Activated CD4-positive, alpha-beta T cell treated with anti-CD3 and anti-CD28 coated beads for 1 hour (primary cell): ENCODE measurements around the gene LCNL1.
"Not testable (repeated sequence)": the region's sequence is repeated elsewhere in the genome, so short reads cannot be mapped to it uniquely, and the experiment has no call there.

ENCODE experiments used
- DNase-seq: peaks from one replicate; pipeline ENCODE4 v3.0.0-alpha.2; 2020

The LCNL1 gene

DNA sequence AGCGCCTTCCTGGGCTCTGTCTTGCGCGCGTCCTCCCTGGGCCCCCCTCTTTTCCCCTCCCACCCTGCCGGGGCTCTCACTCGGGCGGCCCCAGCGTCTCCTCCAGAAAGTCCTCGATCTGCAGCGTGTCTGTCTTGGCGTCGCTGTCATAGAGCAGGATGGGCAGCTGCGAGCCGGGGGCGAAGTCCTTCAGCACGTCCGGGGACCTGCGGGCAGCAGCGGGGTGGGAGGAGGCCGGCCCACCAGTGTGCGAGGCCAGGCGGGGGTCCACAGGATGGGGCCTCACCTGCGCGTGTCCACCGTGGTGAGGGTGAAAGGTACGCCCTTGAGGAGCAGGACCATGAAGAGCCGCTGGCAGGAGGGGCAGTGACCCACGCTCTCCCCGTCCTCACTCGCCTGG is 12.6 kb downstream of the LCNL1 start:
- no peak for DNase-seq

DNA sequence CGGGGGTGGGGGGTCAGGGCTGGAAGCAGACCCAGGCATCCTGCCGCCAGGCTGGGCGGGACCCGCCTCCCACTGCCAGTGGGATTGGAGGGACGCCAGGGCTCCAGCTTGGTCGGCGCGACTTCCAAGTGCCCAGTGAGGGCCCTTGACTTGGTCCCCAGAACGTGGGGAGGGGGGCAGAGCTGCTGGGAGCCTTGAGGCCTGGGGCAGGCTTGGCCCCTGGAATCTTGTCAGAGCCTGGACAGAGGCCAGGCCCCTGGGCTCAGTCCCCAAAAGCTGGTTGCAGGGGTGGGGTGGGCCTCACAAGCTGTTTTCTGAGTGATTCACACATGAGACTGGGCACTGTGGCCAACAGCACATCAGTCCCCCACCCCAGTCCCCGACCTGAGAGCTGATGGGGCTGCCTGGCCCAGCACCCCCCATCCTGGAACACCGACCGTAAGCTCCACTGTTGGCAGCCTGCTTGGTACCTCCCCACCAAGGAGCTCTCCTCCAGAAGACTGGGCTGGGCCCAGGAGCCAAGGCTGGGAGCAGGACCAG is 13.0 kb downstream of the LCNL1 start:
- DNase-seq: no peak

DNA sequence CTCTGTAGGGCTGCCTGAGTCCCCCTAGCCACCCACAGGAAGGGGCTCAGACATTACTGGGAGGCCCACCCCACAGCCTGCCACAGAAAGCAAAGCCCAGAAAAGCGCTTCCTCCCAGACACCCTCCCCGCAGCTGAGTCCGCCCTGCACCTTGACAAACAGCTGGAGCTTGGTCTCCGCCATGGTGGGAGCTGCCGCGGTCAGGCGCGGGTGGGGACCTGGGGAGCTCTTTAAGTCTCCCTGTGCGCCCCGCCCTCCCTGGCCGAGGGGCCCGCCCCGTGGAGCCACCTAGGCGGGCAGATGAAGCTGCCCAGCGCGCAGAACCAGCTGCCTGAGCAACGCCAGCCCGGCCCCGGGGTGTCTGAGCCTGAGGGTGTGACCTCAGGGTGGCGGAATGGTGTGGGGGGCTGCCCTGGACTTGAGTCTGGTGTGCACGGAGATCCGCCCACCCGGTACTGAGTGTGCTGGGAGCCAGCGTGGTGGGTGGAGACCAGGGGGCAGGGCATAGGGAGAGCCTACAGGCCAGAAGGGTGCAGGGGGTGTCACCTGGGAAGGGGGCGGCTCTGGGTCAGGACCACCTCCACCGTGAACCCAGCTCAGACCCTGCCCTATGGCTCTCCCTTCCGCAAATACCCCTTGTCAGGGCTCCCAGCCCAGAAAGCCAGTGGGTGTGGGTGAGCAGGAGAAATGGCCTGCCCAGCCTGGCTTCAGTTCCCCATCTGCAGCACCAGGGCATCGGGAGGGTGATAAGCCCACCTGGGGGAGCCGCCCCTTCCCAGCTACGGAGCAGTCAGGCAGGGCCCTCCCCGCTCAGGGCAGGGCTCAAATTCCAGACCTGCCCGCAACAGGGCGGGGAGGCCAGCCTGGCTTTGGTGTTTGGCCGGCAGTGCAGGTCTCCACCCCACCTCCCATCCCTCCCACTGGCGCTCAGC is 13.8 kb downstream of the LCNL1 start, which contains the start of gene CLIC3:
Gene CLIC3, minus strand, starts transcription at position 208 of the 932 bp plus-strand sequence. Its CDS starts 25 bp downstream, at position 183.
- DNase-seq: peak; percentile 24

DNA sequence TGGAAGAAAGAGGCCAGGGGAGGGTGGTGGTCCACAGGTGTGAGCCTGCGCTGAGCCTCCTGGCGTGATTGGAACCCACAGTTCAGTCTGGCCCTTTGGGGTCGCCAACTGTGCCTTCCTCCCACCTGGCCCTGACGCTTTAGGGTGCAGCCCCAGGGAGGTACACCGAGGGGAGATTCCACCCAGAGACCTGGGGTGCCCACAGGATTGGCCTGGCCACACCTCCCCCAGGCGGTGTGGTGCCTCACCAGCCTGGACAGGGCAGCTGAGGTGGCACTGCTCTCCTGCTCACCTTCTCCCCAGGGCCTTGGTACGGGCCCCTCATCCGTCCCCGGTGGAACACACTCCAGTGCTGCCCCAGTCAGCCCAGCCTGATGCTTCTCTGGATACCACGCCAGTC is 14.6 kb downstream of the LCNL1 start:
- no peak for DNase-seq

DNA sequence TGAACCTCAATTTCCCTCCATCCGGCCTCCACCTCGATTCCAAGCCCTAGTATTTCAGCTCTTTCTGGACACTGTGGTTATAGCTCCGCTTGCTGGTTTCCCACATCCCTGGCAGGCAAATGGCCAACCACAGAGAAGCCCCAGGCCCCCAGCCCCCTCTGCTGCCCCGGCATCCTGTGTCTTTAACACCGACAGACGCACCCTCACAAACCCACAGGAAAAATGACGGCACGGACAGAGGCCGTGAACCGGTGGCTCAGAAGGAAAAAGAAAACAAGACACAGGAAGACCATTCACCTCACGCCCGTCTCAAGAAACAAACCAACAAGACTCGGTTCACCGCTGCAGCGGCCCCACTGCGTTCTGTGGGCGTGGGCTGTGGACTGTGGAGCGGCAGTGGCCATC is 15.0 kb downstream of the LCNL1 start:
- no peak for DNase-seq

DNA sequence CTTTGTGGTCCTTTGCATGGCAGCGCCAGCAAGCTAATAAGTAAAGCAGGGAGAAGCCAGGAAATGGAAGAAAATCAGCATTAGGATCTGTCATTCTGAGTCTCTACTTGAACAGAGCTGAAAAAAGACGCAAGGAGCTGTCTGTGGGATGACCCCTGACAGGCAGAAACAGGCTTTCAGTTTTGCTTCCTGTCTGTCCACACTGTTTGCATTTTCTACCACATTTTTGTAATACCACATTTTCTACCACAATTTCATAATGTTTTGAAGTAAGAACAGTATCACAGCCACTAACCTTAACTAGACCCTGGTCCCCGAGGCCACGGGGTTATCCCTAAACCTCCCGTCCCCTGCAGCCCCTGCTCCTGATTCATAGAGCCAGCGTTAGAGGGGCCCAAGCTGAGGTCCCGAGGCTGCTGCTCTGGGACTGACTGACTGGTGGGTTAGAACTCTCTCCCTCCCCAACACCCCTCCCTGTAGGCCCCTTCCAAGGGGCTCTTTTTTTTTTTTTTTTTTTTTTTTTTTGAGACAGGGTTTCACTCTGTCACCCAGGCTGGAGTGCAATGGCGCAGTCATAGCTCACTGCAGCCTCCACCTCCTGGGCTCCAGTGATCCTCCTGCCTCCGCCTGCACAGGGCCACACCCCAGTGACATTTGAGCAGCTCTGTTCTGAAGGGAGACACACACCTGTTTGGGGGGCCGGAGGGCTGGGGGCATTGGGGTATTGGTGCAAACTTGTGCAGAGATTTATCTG is 17.6 kb downstream of the LCNL1 start:
- no peak for DNase-seq

DNA sequence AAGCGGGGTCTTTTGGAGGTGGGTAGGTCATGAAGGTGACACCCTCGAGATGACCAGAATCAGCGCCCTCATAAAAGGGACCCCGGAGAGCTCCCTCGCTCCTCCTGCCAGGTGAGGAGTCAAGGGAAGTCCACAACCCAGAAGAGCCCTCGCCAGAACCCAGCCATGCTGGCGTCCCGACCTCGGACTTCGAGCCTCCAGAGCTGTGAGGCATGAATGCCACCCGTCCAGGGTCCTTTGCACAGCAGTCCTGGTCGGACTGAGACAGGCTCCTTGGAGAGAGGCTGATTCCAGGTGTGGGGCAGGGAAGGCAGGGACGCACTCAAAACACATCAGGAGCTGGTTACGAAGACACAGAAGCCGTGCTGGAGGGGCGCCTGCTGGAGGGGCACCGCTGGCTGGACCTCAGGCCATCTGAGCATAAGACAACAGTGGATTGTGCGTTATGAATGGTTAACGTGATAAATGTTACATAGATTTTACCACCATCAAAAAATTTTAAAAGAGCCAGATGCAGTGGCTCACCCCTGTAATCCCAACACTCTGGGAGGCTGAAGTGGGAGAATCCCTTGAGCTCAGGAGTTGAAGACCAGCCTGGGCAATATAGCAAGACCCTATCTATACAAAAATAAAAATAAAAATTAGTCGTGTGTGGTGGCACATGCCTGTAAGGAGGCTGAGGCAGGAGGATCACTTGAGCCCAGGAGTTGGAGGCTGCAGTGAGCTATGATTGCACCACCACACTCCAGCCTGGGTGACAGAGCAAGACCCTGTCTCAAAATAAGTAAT is 19.3 kb downstream of the LCNL1 start:
- DNase-seq: no peak

DNA sequence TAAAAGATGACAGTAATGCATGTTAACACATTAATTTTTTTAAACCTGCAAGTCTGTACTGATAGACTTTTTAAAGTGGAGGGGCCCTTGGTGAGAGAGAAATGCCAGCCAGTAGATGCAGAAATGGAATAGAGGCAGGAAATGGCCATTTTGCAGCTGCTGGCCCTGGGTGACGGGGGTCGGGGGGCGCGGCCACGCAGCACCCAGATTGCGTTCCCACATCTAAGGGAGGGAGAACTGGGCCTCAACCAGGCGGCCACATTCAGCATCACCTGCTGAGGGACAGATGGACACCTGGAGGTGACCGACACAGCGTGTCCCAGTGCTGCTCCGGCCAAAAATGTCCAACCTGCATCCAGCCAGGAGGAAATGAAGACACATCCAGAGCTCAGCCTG is 19.9 kb downstream of the LCNL1 start:
- no peak for DNase-seq

DNA sequence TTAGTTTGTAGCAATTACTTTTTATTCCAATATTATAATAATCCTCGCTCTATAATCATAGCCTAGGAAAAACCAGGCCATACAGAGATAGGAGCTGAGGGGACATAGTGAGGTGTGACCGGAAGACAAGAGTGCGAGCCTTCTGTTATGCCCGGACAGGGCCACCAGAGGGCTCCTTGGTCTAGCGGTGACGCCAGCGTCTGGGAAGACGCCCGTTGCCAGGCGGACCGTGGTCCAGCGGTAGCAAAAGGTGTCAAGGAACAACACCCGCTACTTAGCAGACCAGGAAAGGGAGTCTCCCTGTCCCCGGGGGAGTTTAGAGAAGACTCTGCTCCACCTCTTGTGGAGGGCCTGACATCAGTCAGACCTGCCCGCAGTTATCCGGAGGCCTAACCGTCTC is 21.5 kb downstream of the LCNL1 start:
- DNase-seq: not testable (repeated sequence)

DNA sequence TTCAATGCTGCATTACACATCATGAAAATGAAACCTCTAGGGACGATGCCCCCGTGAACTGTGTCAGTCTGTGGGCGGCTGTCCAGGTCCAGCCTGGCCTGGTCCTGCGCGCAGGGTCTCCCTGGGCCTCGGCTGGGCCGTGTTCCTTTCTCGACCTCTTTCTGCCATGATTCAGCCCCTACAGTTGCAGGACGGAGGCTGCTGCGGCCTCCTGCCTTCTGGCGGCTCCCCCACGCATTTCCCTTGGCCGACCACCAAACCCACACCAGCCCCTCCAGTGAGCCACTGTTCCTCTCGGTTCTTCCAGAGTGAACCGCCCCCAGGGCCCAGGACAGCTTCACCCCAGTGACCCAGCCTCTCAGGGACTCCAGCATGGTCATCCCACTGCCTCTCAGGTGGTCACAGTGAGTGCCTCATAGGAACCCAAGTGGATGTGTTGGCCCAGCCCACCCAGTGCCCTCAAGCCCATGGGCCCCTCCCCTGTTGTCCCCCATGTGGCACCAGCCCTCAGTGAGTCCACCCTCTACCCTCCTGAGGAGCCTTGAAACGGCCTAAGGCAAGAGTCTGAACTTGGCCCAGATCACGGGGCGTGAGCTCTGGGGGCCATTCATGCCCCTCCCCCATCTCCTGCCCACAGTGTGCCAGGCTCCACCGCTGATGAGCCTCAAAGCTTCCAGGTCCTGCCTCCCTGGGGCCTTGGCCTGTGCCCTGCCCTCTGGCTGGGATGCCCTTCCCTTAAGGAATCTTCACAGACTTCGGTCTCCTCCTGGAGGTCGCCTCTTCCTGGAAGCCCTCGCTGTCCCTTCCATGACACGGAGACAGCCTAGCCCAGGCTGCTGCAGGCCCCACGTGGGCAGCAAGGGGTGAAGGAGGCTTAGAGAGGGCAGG is 23.6 kb downstream of the LCNL1 start:
- no peak for DNase-seq

DNA sequence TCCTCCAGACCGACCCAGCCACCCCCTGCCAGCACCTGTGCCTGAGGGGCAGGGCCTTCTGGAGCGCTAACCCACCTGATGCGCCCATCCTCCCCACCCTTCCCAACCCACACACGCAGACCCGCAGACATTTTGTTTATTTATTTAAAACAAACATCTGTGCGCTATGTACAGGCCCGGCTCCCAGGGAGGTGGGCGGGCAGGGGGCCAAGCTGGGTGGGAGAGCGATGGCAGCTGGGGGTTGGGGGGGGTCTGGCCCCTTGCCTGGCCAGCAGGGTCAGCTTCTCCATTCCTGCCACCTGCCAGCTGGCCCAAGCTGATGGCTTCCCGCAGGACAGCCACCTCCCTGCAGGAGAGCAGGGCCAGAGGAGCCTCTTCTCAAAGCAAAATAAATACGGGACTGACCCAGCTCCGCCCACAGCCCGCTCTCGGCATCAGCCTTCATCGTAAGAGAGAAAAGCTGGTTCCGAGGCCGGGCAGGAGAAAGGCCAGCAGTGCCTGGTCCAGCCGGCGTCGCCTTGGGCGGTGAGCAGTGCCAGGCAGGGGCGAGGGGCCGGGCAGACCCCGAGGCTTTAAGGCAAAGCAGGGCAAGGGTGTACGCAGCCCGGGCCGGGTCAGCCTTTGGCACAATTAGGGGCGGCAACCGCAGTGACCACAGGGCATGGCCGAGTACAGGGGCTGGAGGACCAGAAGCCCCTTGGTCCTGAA is 24.5 kb downstream of the LCNL1 start:
- no peak for DNase-seq

DNA sequence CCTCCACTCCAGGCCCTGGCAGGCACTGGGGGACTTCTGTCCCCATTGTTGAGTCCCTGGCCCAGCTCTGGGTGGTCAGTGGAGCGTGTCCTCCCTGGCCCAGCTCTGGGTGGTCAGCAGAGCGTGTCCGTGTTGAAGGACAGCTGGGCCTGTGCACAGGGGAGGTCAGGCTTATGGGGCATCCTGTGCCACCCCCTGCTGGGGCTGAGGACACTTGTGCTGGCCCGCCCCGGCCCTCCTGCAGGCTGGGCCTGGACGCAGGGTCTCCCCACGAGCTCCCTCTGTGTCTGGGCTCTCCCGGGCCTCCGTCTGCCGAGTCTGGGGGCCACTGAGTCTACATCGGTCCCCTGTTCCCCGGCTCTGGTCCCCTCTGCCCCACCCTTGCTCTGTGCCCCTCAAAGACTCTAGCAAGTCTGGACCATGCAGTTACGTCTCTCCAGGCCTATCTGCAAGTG is 25.1 kb downstream of the LCNL1 start:
- no peak for DNase-seq

DNA sequence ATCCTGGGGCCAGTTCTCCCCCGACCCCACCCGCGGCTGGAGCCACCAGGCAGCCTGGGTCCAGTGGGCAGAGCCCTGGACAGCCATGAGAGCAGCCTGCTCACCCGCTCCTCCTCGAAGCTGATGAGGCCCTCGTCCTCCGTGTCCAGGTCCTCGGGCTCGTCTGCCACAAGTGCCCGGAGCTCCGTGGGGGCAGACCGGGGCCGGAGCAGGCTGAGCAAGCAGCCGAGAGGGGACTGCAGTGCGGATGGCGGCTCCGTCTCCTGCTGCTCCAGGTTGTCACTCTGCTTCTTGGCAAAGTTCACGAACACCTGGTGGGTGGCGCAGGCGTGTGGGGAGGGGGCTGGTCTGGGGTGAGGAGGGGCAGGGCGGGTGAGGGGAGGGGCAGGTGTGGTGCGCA is 25.5 kb downstream of the LCNL1 start:
- no peak for DNase-seq

DNA sequence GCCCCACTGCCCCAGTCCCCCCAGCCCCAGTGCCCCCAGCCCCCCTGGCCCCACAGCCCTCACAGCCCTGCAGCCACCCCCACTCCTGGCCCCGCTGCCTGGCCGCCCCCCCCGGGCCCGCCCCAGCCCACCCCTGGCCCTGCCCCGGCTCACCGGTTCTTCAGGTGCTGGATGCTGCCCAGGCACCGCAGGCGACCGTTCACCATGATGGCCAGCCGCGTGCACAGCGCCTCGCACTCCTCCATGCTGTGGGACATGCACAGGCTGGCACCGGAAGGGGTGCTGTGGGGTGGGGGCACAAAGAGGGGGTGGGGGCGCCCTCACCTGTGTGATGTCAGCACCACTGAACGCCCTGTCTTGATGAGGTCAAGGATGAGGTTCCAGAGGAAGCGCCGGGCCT is 26.4 kb downstream of the LCNL1 start:
- no peak for DNase-seq

DNA sequence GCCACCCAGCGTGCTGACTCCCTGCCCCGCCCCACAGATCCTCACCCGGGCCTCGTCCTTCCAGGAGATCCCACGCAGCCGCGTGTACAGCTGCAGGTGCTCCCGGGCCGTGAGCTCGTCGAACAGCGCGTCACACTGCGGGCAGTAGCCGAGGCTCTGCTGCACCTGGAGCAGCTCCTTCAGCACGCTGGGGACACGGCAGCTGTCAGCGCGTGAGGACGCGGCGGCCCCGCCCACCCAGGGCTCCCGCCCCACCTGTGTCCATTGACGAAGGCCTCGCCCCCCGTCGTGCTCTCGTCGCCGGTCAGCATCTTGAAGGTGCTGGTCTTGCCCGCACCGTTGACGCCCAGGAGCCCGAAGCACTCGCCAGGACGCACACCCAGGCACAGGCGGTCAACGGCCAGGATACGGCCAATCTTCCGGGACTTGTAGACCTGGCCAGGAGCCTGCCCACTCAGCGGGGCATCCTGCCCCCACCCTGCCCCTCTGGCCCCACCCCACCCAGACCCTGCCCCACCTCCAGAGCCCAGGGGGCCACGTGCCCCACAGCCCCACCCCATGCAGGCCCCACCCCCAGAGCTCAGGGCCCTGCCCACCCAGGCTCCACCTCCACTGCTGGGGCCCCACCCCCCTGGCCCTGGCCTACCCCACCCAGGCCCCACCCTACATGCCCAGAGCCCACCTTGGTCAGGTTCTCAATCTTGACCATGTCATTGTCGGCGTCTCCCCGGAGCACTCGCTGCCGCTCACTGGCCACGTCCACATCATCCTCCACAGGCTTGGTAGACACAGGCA is 27.3 kb downstream of the LCNL1 start:
- no peak for DNase-seq

DNA sequence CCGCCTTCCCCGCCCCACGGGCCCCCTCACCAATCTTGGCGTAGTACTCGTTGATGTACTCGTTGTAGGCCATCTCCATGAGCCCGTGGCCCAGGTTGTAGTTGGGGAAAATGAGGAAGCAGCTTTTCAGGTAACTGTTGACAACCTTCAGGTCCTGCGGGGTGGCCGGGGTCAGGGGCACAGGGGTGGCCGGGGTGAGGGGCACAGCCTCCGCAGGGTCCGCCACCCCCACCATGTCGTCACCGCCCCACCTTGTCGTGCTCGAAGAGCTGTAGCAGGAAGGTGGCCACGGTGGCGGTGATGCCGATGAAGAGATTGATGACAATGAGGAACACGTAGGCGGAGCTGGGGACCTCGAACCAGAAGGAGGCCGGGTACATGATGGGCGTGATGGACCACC is 28.4 kb downstream of the LCNL1 start:
- no peak for DNase-seq

DNA sequence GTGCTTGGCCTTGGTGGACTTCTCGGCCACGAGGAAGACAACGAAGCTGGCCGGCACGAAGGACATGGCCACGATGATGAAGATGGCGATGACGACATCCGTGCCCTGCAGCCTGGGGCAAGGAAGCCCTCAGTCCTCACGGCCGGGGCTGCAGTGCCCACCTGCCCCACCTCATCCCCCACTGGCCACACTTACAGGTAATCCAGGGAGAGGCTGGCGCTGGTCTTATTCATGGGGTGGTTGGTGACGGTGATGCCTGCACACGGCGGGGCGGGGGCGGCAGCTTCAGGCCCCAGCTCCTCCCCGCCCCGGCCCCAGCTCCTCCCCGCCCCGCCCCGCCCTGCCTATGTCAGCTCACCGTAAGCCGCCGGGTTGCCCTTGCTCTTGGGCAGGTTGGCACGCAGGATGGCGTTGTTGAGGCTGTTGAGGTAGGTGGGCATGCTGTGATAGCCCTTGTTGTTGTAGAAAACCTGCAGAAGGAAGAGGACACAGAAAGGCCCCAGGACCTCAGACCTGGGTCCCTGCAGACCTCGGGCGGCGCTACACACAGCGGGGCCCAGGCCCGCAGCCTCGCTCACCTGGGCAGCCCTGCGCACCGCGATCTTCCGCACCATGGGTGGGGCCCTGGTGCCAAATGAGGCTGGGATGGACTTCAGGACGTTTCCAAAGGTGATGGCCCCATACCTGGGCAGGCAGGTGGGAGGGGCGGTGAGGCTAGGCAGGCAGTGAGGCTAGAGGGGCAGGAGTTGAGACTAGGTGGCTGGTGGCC is 29.3 kb downstream of the LCNL1 start:
- no peak for DNase-seq

DNA sequence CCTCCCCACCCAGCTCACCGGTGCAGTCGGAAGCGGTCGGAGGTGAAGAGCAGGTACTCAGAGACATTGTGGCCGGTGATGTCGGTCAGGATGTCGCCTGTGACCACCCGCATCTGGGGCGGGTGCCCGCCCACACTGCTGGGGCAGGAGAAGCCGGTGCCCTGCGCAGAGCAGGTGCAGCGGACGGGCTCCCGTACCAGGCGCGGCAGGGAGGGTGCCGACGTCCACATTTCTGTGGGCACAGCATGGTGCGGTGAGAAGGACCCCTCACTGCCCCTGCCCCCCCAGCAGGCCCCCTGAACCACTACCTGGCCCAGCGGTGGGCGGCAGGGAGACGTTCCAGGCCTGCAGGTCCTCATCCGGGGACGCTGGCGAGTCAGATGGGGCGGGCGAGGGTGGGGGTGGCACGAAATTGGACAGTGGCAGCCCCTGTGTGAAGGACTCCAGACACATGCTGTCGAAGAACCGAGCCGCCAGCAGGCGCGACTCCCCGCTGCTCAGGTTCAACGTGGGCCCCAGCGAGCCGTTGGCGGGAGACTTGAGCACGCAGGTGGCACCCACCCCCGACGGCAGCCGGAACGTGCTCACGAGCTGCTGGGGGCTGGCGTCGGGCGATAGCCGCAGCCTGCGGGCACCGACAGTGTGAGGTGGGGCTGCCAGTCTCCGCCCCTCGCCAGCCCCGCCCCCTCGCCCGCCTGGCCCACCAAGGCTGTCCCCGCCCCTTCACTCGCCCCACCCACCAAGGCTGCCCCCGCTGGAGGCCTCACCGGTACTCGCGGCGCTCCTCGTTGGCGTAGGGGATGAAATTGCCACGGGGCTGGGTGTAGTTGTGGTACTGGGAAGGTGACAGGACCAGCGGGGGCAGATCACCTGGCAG is 30.1 kb downstream of the LCNL1 start:
- no peak for DNase-seq
